Measurements from ENCODE around the gene ZCRB1. TPM values are rescaled to one million over a fixed set of nuclear protein-coding genes. Genes with fewer than 3 reads are reported as not detected.

The ZCRB1 gene
- total RNA-seq, 2 experiments from 2014 or later: 77.0 to 81.3 TPM

DNA sequence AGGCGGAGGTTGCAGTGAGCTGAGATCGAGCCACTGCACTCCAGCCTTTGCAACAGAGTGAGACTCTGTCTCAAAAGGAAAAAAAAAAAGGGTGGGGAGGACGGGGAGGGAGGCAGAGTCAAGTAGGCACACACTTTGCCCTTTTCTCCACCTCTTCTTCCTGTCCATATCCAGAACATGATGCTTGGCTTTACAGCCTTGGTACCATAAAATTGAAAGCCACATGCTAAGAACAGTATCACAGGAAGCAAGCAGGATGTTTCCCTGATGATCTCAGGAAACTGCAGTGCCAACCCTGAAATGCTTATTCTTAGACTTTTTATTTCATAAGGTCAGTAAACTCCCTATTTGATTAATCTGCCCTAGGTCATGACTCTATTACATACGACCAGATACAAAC, 55.3 kb downstream of the ZCRB1 start:
- H3K27me3 Mint-ChIP-seq: peaks cover 5% of the 10 kb centered on the region
- intact Hi-C loops (cut with micrococcal nuclease): no loop called here
- ATAC-seq: no peak
- no peak for DNase-seq
- H3K9me3 Mint-ChIP-seq: no peaks in the 10 kb centered on the region
- POLR2A ChIA-PET: no interaction called here
- no peaks in the 10 kb centered on the region for H3K36me3 Mint-ChIP-seq (ENCODE audit: low read depth)
- H3K27ac Mint-ChIP-seq: no peak overlapping the region
- peaks cover 5% of the 10 kb centered on the region for H3K4me1 Mint-ChIP-seq (ENCODE audit: low read depth)
- no peak overlapping the region for H3K4me3 Mint-ChIP-seq
- no peak for TF ChIP-seq CTCF (IDR thresholded peaks at IDR 0.05)
- CTCF ChIA-PET: no interaction called here

GRCh38 chr12:42267413-42268190, 58.3 kb downstream of the ZCRB1 start:
- ChIA-PET POLR2A (no interaction called here), CTCF (no interaction called here)
- Mint-ChIP-seq H3K9me3 (no peaks in the 10 kb centered on the region), H3K4me1 (ENCODE audit: low read depth) (peaks cover 5% of the 10 kb centered on the region), H3K27me3 (peaks cover 5% of the 10 kb centered on the region), H3K27ac (no peak overlapping the region), H3K4me3 (no peak overlapping the region), H3K36me3 (ENCODE audit: low read depth) (no peaks in the 10 kb centered on the region)
- DNase-seq (no peak), ATAC-seq (no peak)
- intact Hi-C loops (cut with micrococcal nuclease): no loop called here
- no peak for TF ChIP-seq CTCF (IDR thresholded peaks at IDR 0.05)

GRCh38 chr12:42266579-42267230, 59.2 kb downstream of the ZCRB1 start:
- no peaks in the 10 kb centered on the region for H3K9me3 Mint-ChIP-seq
- TF ChIP-seq CTCF (IDR thresholded peaks at IDR 0.05): no peak
- intact Hi-C loops (cut with micrococcal nuclease): no loop called here
- H3K27ac Mint-ChIP-seq: no peak overlapping the region
- H3K27me3 Mint-ChIP-seq: peaks cover 5% of the 10 kb centered on the region
- no peak for DNase-seq
- ATAC-seq: no peak
- peaks cover 5% of the 10 kb centered on the region for H3K4me1 Mint-ChIP-seq (ENCODE audit: low read depth)
- ChIA-PET CTCF (no interaction called here), POLR2A (no interaction called here)
- no peaks in the 10 kb centered on the region for H3K36me3 Mint-ChIP-seq (ENCODE audit: low read depth)
- H3K4me3 Mint-ChIP-seq: no peak overlapping the region

DNA sequence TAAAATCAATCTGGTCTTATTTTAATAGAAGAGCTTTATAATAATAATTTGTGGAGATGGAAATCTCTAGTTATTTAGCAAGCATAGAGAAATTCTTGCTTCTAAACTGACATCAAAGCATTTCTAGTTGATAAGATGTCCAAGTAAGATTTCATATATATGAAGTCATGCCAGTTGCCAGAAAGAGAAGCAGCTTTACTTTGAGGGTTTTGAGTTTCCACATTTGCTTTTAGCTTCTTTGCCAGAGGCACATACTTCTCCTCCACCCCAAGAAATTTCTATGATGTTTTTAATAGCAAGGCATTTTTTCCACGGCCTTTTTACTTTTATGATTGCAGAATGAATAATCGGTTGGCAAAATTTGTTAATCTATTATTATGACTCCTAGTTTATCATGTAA, 63.6 kb downstream of the ZCRB1 start:
- Mint-ChIP-seq H3K4me1 (ENCODE audit: low read depth) (no peaks in the 10 kb centered on the region), H3K27ac (no peak overlapping the region), H3K27me3 (no peaks in the 10 kb centered on the region), H3K36me3 (ENCODE audit: low read depth) (no peaks in the 10 kb centered on the region), H3K9me3 (no peaks in the 10 kb centered on the region), H3K4me3 (no peak overlapping the region)
- no peak for DNase-seq
- ChIA-PET CTCF (interaction anchor here (0.7 kb wide), 1 partner anchor 39 kb away, joined by 3 read pairs; no protein-coding TSS in a partner anchor), POLR2A (interaction anchor here (1.2 kb wide), 1 partner anchor 36 kb away, joined by 3 read pairs; no protein-coding TSS in a partner anchor)
- intact Hi-C loops (cut with micrococcal nuclease): no loop called here
- ATAC-seq: no peak
- TF ChIP-seq CTCF (IDR thresholded peaks at IDR 0.05): no peak

Small RNA genes lying within 50 kb of the gene (microRNA-seq; reads per million reads assigned to microRNA genes)
- not detected for gene MIR7851 (ENCODE audit: borderline microRNAs expressed, borderline replicate concordance)

Other genes with a start within 250 kb of the ZCRB1 start
- gene GXYLT1, start 181.2 kb downstream of the ZCRB1 start, total RNA-seq: 1 to 10 TPM; 5.3 to 6.3 TPM
- gene YAF2, start 87.8 kb downstream of the ZCRB1 start, total RNA-seq: 10 to 100 TPM; 39.4 to 40.8 TPM
- 10 to 100 TPM; 73.2 to 76.1 TPM for gene PPHLN1, start 73 bp upstream of the ZCRB1 start, total RNA-seq

All from activated CD8-positive, alpha-beta T cell treated with anti-CD3 and anti-CD28 coated beads for 36 hours (primary cell).